ENCODE data around the gene TM2D1.

Gene TM2D1

DNA sequence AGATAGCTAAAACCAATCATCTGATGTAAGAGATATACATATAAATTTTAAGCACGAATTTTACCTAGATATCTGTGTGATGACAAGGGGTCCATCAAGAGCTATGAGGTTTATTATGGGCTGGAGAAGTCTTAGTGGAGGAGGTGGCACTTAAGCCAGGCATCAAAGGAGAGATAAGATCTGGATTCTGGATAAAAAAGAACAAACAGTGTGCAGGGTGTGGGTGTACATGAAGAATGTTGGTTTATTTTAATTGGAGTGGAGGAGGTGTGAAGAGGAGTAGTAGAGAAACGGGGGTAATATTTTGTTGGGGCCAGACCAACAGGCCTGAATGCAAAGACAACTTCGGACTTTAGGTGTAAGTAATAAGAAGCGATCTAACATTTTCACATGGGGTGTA is 80.6 kb downstream of the TM2D1 start:
- DNase-seq (ENCODE audit: low read depth, low spot score): no peak

DNA sequence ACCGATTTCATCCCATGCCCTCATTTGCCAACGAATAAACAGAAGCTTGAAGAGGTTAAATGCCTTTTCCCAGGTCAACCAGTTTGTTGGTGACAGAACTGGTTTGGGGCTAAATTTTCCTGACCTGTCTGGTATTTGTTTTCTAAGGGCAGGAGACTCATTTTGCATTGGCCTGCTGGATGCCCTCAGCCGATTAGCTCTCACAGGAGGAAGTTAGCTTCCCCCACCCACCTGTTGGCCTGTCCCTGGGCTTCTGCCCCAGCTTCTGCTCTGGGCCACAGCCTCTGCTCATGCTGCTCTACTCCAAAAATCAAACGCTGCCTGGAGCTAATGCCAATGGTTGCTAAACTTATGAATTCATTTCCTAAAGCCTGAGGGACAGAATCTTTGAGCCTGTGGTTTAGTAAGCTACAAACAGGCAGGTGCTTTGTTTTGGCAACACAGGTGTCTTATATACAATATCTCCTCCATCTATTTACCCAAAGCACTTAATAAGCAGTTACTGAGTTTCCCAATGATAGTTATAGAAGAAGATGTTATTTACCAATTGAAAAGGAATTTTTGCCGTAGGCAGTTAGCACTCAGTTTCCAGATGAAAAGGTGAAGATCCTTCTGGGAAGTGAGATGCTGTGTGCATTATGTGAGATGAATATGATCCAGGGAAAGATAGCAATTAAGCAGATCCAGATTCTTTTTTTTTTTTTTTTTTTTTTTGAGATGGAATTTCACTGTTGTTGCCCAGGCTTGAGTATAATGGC is 82.3 kb downstream of the TM2D1 start:
- no peak for DNase-seq (ENCODE audit: low read depth, low spot score)

DNA sequence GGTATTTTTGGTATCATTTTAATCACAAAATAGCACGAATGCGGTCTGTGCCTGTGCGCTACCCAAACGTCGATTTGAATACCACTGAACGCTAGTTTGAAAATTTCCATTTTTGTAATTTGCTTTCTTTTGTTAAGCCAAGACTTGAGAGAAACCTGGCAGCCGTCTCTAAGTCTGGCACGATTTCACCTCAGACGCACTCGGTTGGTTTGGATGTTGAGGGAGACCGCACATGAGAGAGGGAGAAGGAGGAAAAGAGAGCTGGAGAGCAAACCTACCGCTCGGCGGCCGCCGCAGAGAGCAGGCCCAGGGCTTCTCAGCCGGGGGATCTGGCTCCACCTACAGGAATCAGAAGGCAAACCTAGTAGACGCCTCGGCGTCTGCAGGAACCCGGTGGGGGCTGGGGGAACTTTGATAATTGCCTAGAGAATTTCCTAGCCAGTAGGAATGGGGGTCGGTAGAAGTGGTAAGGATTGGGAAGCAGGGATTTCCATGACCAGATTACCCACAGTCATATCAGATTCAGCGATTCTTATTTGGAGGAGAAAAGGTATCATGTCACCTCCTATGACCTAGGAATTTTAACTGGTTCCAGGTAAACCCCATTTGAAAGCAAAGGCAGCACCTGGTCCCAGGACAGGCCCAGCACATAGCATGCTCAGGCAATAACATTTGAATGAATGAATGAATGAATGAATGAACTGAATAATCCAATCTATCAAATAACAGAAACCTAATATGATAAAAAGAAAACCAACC is 83.2 kb downstream of the TM2D1 start:
- DNase-seq (ENCODE audit: low read depth, low spot score): no peak

DNA sequence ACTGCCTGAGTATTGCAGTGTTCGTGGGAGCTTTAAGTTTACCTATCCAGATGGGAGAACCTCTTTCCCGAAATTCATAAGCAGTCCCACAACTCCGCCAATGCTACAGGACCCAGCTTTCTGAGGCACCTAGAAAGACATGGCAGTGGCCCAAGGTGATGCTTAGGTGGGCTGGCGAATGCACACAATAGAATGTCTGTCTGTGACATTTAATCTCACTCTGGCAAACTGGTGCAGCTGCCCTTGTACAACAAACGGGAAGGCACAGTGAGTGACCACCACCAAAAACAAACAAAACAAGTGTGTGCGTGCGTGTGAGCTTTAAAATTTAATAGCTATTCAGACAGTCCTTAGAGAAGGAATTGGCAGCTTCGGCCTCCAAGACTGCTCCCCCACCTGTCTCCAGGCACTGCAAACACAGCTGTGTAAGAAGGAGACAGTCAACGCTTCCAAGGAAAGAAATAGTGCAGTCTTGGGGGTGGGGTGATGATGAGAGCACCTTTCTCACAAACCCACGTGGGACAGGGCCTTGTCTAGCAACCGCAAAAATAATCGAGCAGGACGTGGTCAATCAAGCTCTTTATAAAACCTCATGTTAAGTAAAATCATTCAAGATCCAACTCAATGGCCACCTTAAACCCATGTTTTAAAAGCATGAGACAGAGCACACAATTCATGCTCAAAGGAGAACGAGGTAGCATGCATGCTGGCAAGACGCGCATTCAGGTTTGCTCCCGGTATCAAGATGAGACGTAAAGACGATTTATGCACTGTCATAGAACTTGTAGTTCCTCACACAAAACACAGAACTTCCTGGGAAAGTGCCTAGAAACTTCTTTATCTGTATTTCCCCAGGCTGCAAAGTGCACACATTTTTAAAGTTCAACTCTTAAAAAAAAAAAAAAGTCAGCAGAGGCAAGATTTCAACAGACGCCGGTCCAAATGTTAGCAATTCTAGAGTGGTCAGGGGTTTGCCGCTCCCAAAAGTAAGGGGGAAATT is 84.1 kb downstream of the TM2D1 start:
- DNase-seq (ENCODE audit: low read depth, low spot score): no peak

DNA sequence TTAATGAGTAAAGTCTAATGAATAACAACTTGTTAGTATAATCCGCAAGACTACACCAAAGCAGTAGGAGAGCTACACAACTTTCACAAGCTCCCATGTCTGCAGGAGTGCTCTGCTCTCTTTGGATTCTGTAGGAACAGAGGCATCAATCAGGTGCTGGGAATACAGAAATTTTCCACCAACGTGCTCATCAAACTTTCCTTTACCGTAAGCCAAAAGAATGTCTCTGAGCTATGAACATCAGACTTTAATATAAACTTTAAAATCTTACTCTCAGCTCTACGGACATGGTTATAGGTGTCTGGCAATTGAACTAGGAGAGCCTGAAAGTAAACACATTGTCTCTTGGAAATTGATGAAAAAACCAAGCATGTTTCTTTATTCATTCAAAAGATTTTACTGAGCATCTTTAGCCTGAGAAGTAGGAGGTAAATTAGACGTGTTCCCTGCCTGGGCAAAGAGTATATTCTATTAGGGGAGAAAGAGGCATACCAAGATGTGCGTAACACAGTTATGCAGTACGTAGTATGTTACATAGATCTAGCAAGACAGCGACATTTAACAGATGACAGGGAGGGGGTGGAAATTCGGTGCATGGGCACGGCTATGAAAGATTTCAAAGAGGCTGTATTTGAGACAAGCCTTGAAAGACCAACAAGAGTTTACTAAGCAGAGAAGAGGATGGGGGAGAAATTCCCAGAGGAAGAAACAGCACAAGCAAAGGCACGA is 85.2 kb downstream of the TM2D1 start:
- DNase-seq (ENCODE audit: low read depth, low spot score): no peak

DNA sequence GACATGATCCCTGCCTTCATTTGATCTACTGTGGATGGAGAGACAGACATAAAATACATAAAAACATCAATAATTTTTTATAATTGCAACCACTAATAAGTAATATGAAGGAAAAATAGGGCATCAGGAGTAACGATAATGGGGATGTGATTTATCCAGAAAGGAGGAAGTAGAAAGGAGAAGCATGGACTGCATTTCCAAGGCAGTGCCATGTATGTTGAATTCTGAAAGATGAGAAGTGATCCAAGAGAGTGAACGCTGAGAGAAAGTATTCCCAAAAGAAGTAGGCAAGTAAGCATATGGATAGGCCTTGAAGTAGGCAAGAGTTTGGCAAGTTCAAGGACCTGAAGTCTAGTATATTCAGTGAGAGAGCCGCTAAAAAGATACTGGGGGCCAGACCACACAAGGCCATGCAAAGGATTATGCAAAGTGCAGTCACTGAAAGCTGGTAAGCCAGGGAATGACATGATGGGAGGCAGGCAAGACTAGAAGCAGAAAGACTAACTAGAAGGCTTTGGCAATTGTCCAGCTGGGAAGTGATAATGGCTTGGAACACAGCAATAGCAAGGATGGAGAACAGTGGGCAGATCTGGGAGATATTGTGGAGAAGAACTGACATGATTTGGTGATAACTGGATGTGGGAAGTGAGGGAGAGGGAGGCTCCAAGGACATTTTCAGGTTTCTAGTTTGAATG is 85.9 kb downstream of the TM2D1 start:
- no peak for DNase-seq (ENCODE audit: low read depth, low spot score)

DNA sequence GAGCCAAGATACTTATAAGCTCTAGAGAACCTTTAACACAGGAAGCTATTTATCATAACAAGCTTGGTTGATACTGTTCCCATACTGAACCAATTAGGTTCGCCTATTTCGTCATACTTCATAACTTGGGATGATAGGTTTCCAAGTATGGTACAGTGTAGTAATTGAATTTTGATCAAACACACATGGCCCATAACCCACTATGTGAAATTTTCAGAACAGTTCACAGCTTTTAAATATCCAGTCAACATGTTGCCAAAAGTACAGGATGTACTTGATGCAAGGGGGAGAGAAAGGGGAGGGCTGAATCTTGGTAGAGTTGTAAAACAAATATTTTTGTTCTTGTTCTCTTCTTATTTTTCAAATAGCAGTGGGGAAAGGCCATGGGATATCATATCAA is 86.6 kb downstream of the TM2D1 start:
- no peak for DNase-seq (ENCODE audit: low read depth, low spot score)

DNA sequence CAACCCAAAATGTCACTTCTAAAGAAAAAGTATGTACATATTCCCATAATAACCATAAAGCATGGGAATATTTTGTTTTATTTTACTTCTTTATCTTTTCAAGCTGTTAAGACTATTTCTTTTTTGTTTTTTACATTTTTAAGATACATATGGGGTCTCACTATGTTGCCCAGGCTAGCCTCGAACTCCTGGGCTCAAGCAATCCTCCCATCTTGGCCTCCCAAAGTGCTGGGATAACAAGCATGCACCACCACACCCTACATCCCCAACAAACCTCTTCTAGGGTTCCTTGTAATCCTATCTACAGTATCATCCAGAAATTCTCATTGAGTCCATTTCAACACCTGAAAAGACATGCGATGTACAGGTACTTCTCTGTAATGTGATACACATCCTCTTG is 87.5 kb downstream of the TM2D1 start:
- DNase-seq (ENCODE audit: low read depth, low spot score): no peak

DNA sequence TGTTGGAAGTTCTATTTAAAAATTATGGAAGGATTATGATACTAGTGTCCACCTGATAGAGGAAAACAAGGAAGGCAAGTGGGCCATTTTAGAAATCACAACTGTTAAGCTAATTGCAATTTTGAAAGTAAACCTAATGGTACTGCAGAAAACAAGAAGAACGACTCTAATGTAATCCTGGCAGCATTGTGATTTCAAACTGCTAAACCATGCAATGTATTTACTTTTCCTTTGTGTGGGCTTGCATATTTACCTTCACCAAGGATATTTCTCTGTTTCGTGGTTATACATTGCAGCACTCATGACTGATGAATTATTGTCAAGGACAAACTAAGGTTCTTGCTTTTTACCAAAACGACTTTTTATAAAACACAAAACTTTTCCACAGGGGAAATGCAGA is 88.1 kb downstream of the TM2D1 start:
- no peak for DNase-seq (ENCODE audit: low read depth, low spot score)

DNA sequence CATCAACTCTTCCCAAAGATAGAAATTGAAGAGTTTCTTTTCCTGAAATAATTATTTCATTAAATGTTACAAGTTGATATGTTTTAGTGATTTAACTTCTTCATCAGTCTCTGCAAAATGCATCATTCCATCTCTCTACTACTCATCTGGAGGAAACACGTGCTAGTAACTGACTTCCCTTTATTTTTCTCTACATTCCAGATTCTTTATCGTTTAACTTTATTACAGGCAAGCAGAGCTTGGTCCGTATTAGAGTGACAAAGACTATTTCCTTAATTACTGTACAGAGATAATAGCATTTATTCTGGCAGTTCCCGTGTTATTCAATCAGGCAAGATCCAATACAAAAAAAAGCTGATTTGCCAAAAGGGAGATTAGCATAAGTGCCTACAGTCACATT is 88.6 kb downstream of the TM2D1 start:
- DNase-seq (ENCODE audit: low read depth, low spot score): no peak

DNA sequence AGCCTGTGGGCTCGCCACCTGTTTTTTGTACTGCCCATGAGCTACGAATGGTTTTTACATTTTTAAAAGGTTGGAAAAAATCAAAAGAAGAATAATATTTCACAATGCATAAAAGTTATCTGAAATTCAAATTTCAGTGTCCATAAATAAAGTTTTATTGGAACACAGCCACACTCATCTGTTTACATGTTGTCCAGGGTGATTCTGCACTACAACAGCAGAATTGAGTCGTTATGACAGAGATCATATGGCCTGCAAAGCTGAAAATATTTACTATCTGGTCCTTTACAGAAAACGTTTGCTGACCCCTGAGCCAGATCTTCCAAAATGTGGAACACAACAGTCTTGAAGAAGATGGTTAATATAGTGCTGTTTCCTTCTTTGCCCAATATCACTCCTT is 89.4 kb downstream of the TM2D1 start:
- no peak for DNase-seq (ENCODE audit: low read depth, low spot score)

DNA sequence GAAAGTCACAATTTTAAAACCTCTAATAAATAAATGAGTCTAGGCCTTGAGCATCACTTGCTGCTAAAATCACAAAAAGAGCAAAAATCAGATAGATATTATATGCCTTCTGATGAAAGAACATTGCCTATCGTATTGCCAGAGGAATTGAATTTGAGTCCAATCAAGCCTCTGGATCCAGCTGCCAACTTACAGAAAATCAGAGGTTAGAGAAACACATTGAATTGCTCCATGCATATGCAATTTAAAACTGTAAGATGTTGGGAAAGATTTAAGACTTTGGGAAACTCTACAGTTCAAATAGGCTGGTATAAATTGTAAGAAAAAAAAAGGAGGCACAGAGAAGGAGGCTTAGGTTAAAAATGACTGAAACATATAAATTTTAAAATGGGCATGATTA is 93.5 kb downstream of the TM2D1 start:
- no peak for DNase-seq (ENCODE audit: low read depth, low spot score)

Data from iPS DF 19.7 (cell line).